H9 (cell line): Measurements from ENCODE around the gene LIF. TPM values are rescaled to one million over a fixed set of nuclear protein-coding genes. Genes with fewer than 3 reads are reported as not detected.

Source experiments
- DNase-seq: peaks from one replicate; pipeline ENCODE4 v3.0.0-alpha.2; 2017
- H2AFZ ChIP-seq: one replicate; pipeline ENCODE4 v1.6.1; 2013; ENCODE audit warnings: mild to moderate bottlenecking, low read length, control low read depth, moderate library complexity
- H2AK5ac ChIP-seq: 2 replicates; pipeline ENCODE4 v1.6.1; 2013; ENCODE audit warnings: low read length, control low read depth, mixed read lengths; ENCODE audit not compliant: insufficient read length
- H2BK120ac ChIP-seq: one replicate; pipeline ENCODE4 v1.6.1; 2013; ENCODE audit warnings: low read depth, mild to moderate bottlenecking, low read length, control low read depth, inconsistent platforms; ENCODE audit not compliant: poor library complexity, severe bottlenecking
- H2BK12ac ChIP-seq: 2 replicates; pipeline ENCODE4 v1.6.1; 2013; ENCODE audit warnings: low read length, control low read depth, mixed read lengths, low read depth; ENCODE audit not compliant: insufficient read length
- H2BK15ac ChIP-seq: 2 replicates; pipeline ENCODE4 v1.6.1; 2013; ENCODE audit warnings: low read depth, low read length, control low read depth
- H2BK20ac ChIP-seq: one replicate; pipeline ENCODE4 v1.6.1; 2013; ENCODE audit warnings: low read depth, mild to moderate bottlenecking, low read length, control low read depth, inconsistent platforms; ENCODE audit not compliant: poor library complexity, severe bottlenecking
- H2BK5ac ChIP-seq: 2 replicates; pipeline ENCODE4 v1.6.1; 2013; ENCODE audit warnings: low read length, control low read depth, mixed read lengths; ENCODE audit not compliant: insufficient read length
- H3K14ac ChIP-seq: 2 replicates; pipeline ENCODE4 v1.6.1; 2013; ENCODE audit warnings: low read length, control low read depth; ENCODE audit not compliant: insufficient read depth
- H3K18ac ChIP-seq: 2 replicates; pipeline ENCODE4 v1.6.1; 2013; ENCODE audit warnings: low read depth, mild to moderate bottlenecking, mixed read lengths, low read length, control low read depth; ENCODE audit not compliant: insufficient read length
- H3K23ac ChIP-seq: 2 replicates; pipeline ENCODE4 v1.6.1; 2013; ENCODE audit warnings: low read length, control low read depth, mixed read lengths, low read depth; ENCODE audit not compliant: insufficient read length
- H3K23me2 ChIP-seq: 2 replicates; pipeline ENCODE4 v1.6.1; 2013; ENCODE audit warnings: low read depth, mild to moderate bottlenecking, mixed read lengths, low read length, control low read depth; ENCODE audit not compliant: insufficient read length, poor library complexity, severe bottlenecking
- H3K27ac ChIP-seq: 2 replicates; pipeline ENCODE4 v1.5.1; 2013; ENCODE audit warnings: low read length, control low read depth, mixed read lengths, low read depth; ENCODE audit not compliant: insufficient read length
- H3K27me3 ChIP-seq: 2 replicates; pipeline ENCODE4 v1.6.1; 2013; ENCODE audit warnings: low read length, control low read depth, inconsistent platforms; ENCODE audit not compliant: insufficient read depth
- H3K4ac ChIP-seq: 2 replicates; pipeline ENCODE4 v1.6.1; 2013; ENCODE audit warnings: low read depth, mild to moderate bottlenecking, control low read depth, inconsistent platforms, low read length, moderate library complexity
- H3K4me1 ChIP-seq: 2 replicates; pipeline ENCODE4 v1.6.1; 2013; ENCODE audit warnings: low read length, control low read depth, inconsistent platforms; ENCODE audit not compliant: insufficient read depth
- H3K4me2 ChIP-seq: 2 replicates; pipeline ENCODE4 v1.6.1; 2013; ENCODE audit warnings: low read length, control low read depth, mixed read lengths; ENCODE audit not compliant: insufficient read length, insufficient read depth
- H3K56ac ChIP-seq: 2 replicates; pipeline ENCODE4 v1.6.1; 2013; ENCODE audit warnings: low read depth, mild to moderate bottlenecking, mixed read lengths, low read length, control low read depth; ENCODE audit not compliant: insufficient read length
- H3K79me1 ChIP-seq: 2 replicates; pipeline ENCODE4 v1.6.1; 2013; ENCODE audit warnings: low read depth, mild to moderate bottlenecking, moderate library complexity, low read length, control low read depth, inconsistent platforms; ENCODE audit not compliant: insufficient read depth, poor library complexity, severe bottlenecking
- H3K79me2 ChIP-seq: 2 replicates; pipeline ENCODE4 v1.6.1; 2013; ENCODE audit warnings: low read length, control low read depth, inconsistent platforms; ENCODE audit not compliant: insufficient read depth
- H3K9ac ChIP-seq: 2 replicates; pipeline ENCODE4 v1.6.1; 2013; ENCODE audit warnings: low read length, control low read depth, mixed read lengths; ENCODE audit not compliant: insufficient read length; ENCODE audit errors: extremely low read depth
- H3K9me3 ChIP-seq: one replicate; pipeline ENCODE4 v1.6.1; 2013; ENCODE audit warnings: low read depth, low read length, inconsistent platforms; ENCODE audit not compliant: control insufficient read depth
- H3T11ph ChIP-seq: one replicate; pipeline ENCODE4 v1.6.1; 2013; ENCODE audit warnings: mild to moderate bottlenecking, low read length, control low read depth, inconsistent platforms
- H4K20me1 ChIP-seq: one replicate; pipeline ENCODE4 v1.6.1; 2013; ENCODE audit not compliant: control insufficient read depth, insufficient read length, insufficient read depth
- H4K5ac ChIP-seq: 2 replicates; pipeline ENCODE4 v1.6.1; 2013; ENCODE audit warnings: low read depth, mild to moderate bottlenecking, mixed read lengths, low read length, control low read depth; ENCODE audit not compliant: insufficient read length
- H4K8ac ChIP-seq: replicated peaks from 2 replicates; pipeline ENCODE4 v1.6.1; 2013; ENCODE audit warnings: low read length, control low read depth, mixed read lengths, low read depth; ENCODE audit not compliant: insufficient read length
- H4K91ac ChIP-seq: 2 replicates; pipeline ENCODE4 v1.6.1; 2013; ENCODE audit warnings: low read depth, mild to moderate bottlenecking, moderate library complexity, mixed read lengths, low read length, control low read depth; ENCODE audit not compliant: insufficient read length
- H3K27ac Mint-ChIP-seq, 3 experiments: 2 replicates in 2 of 3; 3 replicates in 1 of 3; pipeline ENCODE4 v1.8.0; 2020 to 2021; ENCODE audit warnings: mixed read lengths in 3 of 3, mild to moderate bottlenecking in 1 of 3, moderate library complexity in 1 of 3
- H3K27me3 Mint-ChIP-seq: 2 replicates; pipeline ENCODE4 v1.8.0; 2021; ENCODE audit warnings: low read depth, mild to moderate bottlenecking, moderate library complexity, mixed read lengths
- H3K36me3 Mint-ChIP-seq, 3 experiments: 2 replicates in 2 of 3; 3 replicates in 1 of 3; pipeline ENCODE4 v1.8.0; 2020 to 2021; ENCODE audit warnings: low read depth in 3 of 3, mixed read lengths in 3 of 3; ENCODE audit not compliant: insufficient read depth in 1 of 3
- H3K4me1 Mint-ChIP-seq, 2 experiments: 2 replicates each; pipeline ENCODE4 v1.8.0; 2020; ENCODE audit warnings: mixed read lengths in 2 of 2
- H3K4me3 Mint-ChIP-seq, 2 experiments: 2 replicates in 1 of 2; 3 replicates in 1 of 2; pipeline ENCODE4 v1.8.0; 2020 to 2021; ENCODE audit warnings: mild to moderate bottlenecking in 2 of 2, mixed read lengths in 2 of 2, moderate library complexity in 1 of 2
- H3K9me3 Mint-ChIP-seq, 2 experiments: 2 replicates in 1 of 2; 3 replicates in 1 of 2; pipeline ENCODE4 v1.8.0; 2020; ENCODE audit warnings: mild to moderate bottlenecking in 2 of 2, mixed read lengths in 2 of 2, moderate library complexity in 1 of 2
- CTCF ChIP-seq: fragments of 200-600 bp; sonication (generic); conservative IDR thresholded peaks from 3 replicates; pipeline ENCODE4 v1.8.0; 2021; ENCODE audit warnings: antibody characterized with exemption, mild to moderate bottlenecking
- WGBS: extraction: QIAGEN DNeasy Blood & Tissue Kit; methylation state at CpG from one replicate; pipeline ENCODE4 v1.1.7; 2013; ENCODE audit warnings: missing lambda C conversion rate, low lambda C conversion rate, mixed read lengths; ENCODE audit not compliant: insufficient read length; ENCODE audit errors: extremely low coverage; 5-methylcytosine and 5-hydroxymethylcytosine counted together
- total RNA-seq: library from RNA; stranded (reverse); gene quantifications from 2 replicates; pipeline ENCODE4 v1.2.1, GENCODE V29; 2021

LIF gene
- total RNA-seq, 1 experiment from 2014 or later, result 6.1 TPM

- Histone ChIP-seq H2BK12ac (no peak overlapping the region), H3K23ac (no peak overlapping the region), H2BK20ac (no peak overlapping the region), H3K9me3 (no peaks in the 10 kb centered on the region), H3K23me2 (no peaks in the 10 kb centered on the region), H3T11ph (no peak overlapping the region), H4K20me1 (no peaks in the 10 kb centered on the region), H3K79me1 (no peaks in the 10 kb centered on the region), H3K56ac (no peak overlapping the region), H2BK15ac (no peak overlapping the region), H3K4me1 (peaks cover 3% of the 10 kb centered on the region; the same call in 1 of the 2 replicates), H3K9ac (no peak overlapping the region), H2AFZ (no peak overlapping the region), H3K27me3 (no peaks in the 10 kb centered on the region), H3K14ac (no peak overlapping the region), H2BK5ac (no peak overlapping the region), H3K27ac (no peak overlapping the region), H2AK5ac (no peak overlapping the region), H2BK120ac (no peak overlapping the region), H4K91ac (no peak overlapping the region), H4K8ac (no peak overlapping the region), H3K4ac (no peak overlapping the region), H3K79me2 (no peaks in the 10 kb centered on the region), H4K5ac (no peak overlapping the region), H3K4me2 (no peak overlapping the region), H3K18ac (no peak overlapping the region)
- no CpG with 5 or more reads among the region's 10 CpGs for WGBS
- Mint-ChIP-seq H3K27ac (no peak overlapping the region), H3K36me3 (no peaks in the 10 kb centered on the region), H3K4me1 (peaks cover 25 to 35% of the 10 kb centered on the region in 2 experiments), H3K4me3 (no peak overlapping the region), H3K9me3 (no peaks in the 10 kb centered on the region), H3K27me3 (peaks cover 8% of the 10 kb centered on the region)
- TF ChIP-seq CTCF, result no peak
- DNase-seq, result no peak
These were observed 5.2 kb upstream of the LIF start for GRCh38 chr22:30251711-30252110.
